ENCODE measurements around the gene CCDC170.

Gene CCDC170

DNA sequence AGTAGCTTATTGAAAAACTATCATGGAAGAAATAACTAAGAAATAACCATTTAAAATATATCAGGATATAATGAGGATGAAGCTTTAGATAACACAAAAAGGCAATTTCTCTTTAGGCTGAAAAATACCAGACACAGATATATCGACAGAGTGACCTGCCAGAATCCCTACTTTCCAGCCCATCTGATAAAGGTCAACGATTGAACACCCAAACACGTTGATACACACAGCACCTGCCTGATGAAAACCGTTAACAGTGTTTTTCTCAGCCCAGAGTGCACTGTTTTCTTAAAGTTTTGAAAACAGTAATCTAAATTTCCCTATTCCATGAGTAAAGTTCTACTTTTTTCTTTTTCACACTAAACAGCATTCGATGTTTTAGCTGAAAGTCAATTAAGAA, 170.6 kb downstream of the CCDC170 start:
- Histone ChIP-seq H3K27ac (ENCODE audit: low read depth, low read length) (no peak overlapping the region), H3K27me3 (ENCODE audit: control insufficient read depth in 1 of 2, insufficient read depth in 2 of 2, low read length in 2 of 2) (no peaks in the 10 kb centered on the region), H3K9ac (ENCODE audit: low read length) (no peak overlapping the region), H3K4me1 (ENCODE audit: insufficient read depth, low read length) (peaks cover 8% of the 10 kb centered on the region), H3K36me3 (ENCODE audit: insufficient read depth, low read length) (no peaks in the 10 kb centered on the region), H3K9me3 (ENCODE audit: low read length) (no peaks in the 10 kb centered on the region), H3K4me3 (ENCODE audit: low read depth in 1 of 2, low read length in 2 of 2) (no peak overlapping the region)

DNA sequence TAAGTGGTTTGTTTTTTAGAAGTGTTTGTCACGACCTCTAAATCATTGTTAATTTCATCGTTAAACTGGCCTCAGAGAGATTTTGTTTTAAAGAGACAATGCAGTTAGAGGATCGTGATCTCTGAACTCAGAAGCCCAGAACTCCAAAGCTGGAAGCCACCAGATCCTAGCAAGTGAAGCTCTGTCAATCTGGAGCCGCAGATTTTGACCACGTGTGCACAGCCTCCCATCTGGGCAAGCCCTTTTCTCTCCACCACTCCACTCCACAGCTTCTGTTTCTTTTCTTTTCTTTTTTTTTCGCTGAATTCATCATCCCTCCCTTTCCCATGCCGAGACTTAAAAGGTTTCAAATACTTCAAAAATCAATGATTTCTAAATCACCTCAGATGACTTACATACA, 171.5 kb downstream of the CCDC170 start:
- Histone ChIP-seq H3K9ac (ENCODE audit: low read length) (no peak overlapping the region), H3K27ac (ENCODE audit: low read depth, low read length) (no peak overlapping the region), H3K4me3 (ENCODE audit: low read depth in 1 of 2, low read length in 2 of 2) (no peak overlapping the region), H3K36me3 (ENCODE audit: insufficient read depth, low read length) (no peaks in the 10 kb centered on the region), H3K9me3 (ENCODE audit: low read length) (no peaks in the 10 kb centered on the region), H3K27me3 (ENCODE audit: control insufficient read depth in 1 of 2, insufficient read depth in 2 of 2, low read length in 2 of 2) (no peaks in the 10 kb centered on the region), H3K4me1 (ENCODE audit: insufficient read depth, low read length) (peaks cover 8% of the 10 kb centered on the region)

DNA sequence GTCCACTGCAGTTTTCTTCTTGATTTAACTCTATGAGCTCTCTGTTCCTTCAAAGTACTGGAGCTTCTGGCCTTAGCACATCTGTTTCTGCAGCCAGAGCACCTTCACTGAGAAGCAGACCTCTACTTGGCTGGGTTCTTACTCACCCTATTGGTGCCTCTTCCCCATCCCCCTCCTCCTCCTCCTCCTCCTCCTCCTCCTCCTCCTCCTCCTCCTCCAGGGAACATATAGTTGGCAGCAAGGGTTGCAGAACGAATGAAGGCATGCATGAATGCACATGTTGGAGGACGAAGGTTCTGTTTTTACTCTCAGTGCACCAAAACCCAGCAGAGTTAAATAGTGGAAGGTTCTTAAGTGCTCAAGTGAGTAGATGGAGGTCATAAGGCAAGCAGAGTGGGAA, 172.7 kb downstream of the CCDC170 start:
- H3K27me3 ChIP-seq (ENCODE audit: control insufficient read depth in 1 of 2, insufficient read depth in 2 of 2, low read length in 2 of 2): no peaks in the 10 kb centered on the region
- H3K4me1 ChIP-seq (ENCODE audit: insufficient read depth, low read length): peaks cover 8% of the 10 kb centered on the region
- no peaks in the 10 kb centered on the region for H3K36me3 ChIP-seq (ENCODE audit: insufficient read depth, low read length)
- H3K27ac ChIP-seq (ENCODE audit: low read depth, low read length): no peak overlapping the region
- H3K4me3 ChIP-seq (ENCODE audit: low read depth in 1 of 2, low read length in 2 of 2): no peak overlapping the region
- no peaks in the 10 kb centered on the region for H3K9me3 ChIP-seq (ENCODE audit: low read length)
- no peak overlapping the region for H3K9ac ChIP-seq (ENCODE audit: low read length)

DNA sequence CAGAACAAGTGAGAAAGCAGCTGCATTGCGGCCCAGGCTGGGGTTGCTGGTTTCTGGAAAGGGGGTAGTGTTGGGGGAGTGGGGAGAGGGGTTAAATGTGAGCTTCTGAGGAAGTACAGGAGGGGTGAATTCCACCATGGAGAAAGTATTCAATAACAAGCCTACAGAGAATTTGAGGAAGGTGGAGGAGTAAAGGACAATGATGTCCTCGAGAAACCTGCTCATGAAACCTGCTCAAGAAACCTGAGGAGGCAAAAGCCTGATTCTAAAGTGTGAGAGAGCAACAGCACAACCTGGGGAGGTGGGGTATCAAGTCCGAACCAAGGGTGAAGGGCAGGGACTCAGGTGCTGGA, 175.4 kb downstream of the CCDC170 start:
- no peak overlapping the region for H3K9ac ChIP-seq (ENCODE audit: low read length)
- no peaks in the 10 kb centered on the region for H3K27me3 ChIP-seq (ENCODE audit: control insufficient read depth in 1 of 2, insufficient read depth in 2 of 2, low read length in 2 of 2)
- no peak overlapping the region for H3K4me3 ChIP-seq (ENCODE audit: low read depth in 1 of 2, low read length in 2 of 2)
- H3K9me3 ChIP-seq (ENCODE audit: low read length): no peaks in the 10 kb centered on the region
- no peaks in the 10 kb centered on the region for H3K36me3 ChIP-seq (ENCODE audit: insufficient read depth, low read length)
- H3K4me1 ChIP-seq (ENCODE audit: insufficient read depth, low read length): no peaks in the 10 kb centered on the region
- H3K27ac ChIP-seq (ENCODE audit: low read depth, low read length): no peak overlapping the region

DNA sequence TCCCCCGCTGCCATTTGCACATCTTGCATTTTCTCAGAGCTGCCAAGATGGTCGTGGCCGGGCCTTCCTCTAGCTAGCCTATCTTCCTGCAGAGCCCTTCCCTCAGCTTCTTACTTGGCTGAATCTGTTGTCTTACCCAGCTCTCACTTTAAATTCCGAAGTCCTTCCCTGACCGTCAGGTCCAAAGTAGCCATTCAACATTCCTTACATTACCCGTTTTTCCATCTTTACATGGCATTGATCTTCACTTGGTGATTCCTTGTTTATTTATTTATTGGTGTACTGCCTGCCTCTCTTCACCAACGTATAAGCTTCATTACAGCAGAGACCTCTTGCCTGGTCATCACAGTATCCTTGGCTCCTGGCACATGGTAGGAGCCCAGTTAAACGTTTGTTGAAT, 176.3 kb downstream of the CCDC170 start:
- no peak overlapping the region for H3K9ac ChIP-seq (ENCODE audit: low read length)
- no peaks in the 10 kb centered on the region for H3K4me1 ChIP-seq (ENCODE audit: insufficient read depth, low read length)
- no peaks in the 10 kb centered on the region for H3K9me3 ChIP-seq (ENCODE audit: low read length)
- no peaks in the 10 kb centered on the region for H3K27me3 ChIP-seq (ENCODE audit: control insufficient read depth in 1 of 2, insufficient read depth in 2 of 2, low read length in 2 of 2)
- H3K27ac ChIP-seq (ENCODE audit: low read depth, low read length): no peak overlapping the region
- no peaks in the 10 kb centered on the region for H3K36me3 ChIP-seq (ENCODE audit: insufficient read depth, low read length)
- H3K4me3 ChIP-seq (ENCODE audit: low read depth in 1 of 2, low read length in 2 of 2): no peak overlapping the region
